Amygdala (tissue), 56 donors: Measurements from ENCODE around the gene LRRC30.
"Not testable (repeated sequence)": the region's sequence is repeated elsewhere in the genome, so short reads cannot be mapped to it uniquely, and the experiment has no call there.

ENCODE experiments used
- DNase-seq, 56 donors: peaks; one replicate each; lab custom pipeline; 2025; lab: John Stamatoyannopoulos, UW

The LRRC30 gene

GRCh38 chr18:7230626-7231349 lies at the start of gene LRRC30:
LRRC30 (plus strand) TSS chr18:7231089; CDS start chr18:7231139, 50 bp downstream.
- no peak for DNase-seq

DNA sequence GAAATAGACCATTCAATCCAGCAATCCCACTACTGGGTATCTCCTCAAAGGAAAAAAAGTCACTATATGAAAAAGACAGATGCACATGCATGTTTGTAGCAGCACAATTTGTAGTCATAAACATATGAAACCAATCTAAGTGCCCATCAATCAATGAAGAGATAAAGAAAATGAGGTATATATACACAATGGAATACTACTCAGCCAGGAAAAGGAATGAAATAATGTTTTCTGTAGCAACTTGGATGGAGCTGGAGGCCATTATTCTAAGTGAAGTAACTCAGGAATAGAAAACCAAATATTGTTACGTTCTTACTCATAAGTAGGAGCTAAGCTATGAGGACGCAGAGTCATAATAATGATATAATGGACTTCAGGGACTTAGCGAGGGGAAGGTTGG lies 45.2 kb upstream of the LRRC30 start:
- no peak for DNase-seq

GRCh38 chr18:7190547-7191156 lies 40.2 kb upstream of the LRRC30 start:
- no peak for DNase-seq

- no peak for DNase-seq
These were observed 39.2 kb upstream of the LRRC30 start for GRCh38 chr18:7191736-7192135.

DNA sequence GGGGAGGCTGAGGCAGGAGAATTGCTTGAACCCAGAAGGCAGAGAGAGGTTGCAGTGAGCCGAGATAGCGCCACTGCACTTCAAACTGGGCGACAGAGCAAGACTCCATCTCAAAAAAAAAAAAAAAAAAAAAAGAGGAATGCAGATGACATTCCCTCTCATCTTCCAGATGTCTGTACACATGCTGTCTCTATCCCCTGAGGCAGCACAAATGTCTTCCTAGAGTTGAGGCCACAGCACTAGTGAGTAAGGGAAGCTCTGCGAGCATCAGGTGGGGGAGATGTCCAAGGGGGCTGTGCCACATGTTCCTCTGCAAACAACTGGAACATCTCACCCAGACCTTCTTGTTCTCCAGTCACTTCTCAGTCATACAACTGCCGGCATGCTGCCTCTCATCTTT lies 35.6 kb upstream of the LRRC30 start:
- DNase-seq: no peak

GRCh38 chr18:7196421-7196820 lies 34.5 kb upstream of the LRRC30 start:
- DNase-seq: no peak

DNA sequence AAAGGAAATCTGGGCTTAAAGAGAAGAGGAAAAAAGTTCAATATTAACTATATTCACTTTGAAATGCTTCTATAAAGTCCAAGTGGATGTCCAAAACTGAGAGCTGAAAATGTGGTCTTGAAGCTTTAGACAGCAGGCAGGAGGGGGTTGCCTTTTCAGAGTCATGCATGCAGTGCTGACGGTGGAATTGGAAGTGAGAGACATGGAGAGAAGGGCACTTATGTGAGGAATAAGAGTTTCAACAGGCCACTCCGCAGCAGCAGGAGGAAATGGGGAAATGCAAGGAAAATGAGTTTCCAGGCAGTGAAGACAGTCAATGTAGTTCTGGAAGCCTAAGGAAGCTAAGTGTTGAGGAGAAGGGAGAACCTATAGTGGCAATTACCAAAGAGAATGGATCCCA lies 33.0 kb upstream of the LRRC30 start:
- DNase-seq: no peak

DNA sequence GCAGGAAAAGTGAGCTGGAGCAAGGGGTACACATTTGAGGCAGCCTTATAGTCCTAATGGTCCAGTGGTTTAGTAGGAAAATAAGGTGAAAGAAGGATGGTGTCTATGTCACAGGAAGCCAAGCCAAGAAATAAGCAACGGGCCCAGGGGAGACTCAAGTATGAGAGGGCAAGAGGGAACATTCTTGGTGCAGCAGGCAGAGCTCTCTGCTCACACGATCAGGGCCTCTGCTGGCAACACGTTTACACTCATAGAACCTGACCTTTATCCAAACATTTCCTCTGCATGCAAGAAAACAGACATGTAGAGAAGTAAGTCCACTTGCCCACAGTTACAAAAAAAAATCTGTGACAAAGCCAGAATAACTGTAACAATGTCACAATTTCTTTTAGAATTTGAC lies 32.6 kb upstream of the LRRC30 start:
- no peak for DNase-seq

GRCh38 chr18:7201096-7201495 lies 29.8 kb upstream of the LRRC30 start:
- no peak for DNase-seq

GRCh38 chr18:7202169-7202568 lies 28.7 kb upstream of the LRRC30 start:
- DNase-seq: no peak

DNA sequence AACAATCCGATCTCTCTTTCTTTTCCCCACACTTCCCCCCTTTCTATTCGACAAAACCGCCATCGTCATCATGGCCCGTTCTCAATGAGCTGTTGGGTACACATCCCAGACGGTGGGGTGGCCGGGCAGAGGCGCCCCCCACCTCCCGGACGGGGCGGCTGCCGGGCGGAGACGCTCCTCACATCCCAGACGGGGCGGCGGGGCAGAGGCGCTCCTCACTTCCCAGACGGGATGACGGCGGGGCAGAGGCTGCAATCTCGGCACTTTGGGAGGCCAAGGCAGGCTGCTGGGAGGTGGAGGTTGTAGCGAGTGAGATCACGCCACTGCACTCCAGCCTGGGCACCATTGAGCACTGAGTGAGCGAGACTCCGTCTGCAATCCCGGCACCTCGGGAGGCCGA lies 27.3 kb upstream of the LRRC30 start:
- DNase-seq: not testable (repeated sequence)

DNA sequence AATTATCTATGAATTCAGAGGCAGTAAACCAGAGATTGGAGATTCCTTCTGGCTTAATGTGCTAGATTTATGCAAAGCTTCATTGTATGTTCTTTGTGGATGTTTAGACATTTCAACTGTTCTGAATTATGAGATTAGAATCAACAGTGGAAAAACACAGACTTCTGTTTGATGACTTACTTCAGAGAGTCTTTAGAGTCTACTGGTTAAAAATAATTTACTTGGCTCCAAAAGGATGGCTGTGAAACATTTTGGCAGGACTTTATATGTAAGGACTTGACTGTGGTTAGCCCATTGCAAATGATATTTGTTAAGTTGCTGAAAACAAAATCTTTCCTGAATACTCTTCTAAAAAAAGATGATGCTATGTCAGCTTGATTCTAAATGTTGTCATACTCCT lies 25.5 kb upstream of the LRRC30 start:
- DNase-seq: no peak

DNA sequence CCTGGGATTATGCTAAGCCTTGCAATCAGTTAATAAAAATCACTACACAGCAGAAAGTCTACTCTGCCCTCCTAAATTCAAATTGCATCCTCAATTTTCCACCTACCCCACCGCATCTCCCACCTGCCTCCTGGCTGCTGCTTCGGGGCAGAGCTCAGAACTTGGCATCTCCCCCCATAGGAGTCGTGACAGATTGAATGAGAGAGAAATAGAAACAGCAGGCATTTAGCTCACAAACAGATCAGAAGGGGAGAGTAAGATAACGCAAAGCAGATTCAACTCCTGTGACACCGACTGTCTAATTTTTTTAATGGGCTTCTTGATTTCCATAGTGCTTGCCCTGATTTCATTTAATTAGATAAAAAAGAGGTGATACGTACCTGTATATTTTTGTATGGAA lies 24.7 kb upstream of the LRRC30 start:
- DNase-seq: no peak

DNA sequence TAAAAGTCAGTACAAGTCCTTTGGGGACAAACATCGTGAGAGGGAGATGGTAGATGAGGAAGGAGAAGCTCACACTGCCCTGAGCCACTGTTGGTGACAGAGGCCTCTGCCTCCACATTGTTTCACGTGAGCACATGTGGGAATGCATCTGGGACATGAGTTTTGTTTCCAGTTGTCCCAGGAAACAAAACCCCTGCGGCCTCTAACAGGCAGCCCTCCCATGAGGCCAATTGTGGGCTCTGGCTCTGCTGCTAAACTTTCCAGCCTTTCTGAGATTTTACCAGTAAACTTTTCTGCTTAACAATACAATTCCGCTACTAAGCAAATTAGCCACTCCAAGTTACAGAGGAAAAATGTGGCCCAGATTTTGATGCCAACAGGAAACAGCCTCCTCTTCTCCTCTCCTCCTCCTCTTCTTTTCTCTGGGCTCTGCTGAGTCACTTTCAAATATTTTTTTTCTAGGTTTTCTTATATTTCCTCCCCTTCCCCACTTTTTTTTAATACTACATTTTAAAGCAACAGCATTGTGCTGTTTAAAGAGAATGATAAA lies 23.4 kb upstream of the LRRC30 start:
- DNase-seq: peak in 3 of 56 donors; percentile 3 to 11 (median 6)

- DNase-seq: peak in 5 of 56 donors; percentile 11 to 19 (median 14)
These were observed 9.3 kb upstream of the LRRC30 start for GRCh38 chr18:7221424-7222155.

DNA sequence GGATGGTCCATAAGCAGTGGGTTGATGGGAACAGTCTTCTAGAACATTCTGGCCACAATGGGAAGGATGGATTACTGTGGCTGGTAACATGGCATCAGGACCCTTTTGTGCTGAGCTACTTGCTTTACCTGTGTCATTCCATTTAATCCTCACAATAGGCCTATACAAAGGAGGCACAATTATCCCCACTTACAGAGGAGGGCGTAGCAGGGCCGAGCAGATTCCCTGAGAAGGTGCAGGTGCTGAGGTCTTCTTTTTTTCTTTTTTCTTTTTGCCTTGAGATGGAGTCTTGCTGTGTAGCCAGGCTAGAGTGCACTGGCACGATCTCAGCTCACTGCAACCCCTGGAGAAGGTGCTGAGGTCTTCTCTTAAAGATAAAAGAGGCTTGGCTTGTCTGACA lies 6.7 kb upstream of the LRRC30 start:
- DNase-seq: no peak

DNA sequence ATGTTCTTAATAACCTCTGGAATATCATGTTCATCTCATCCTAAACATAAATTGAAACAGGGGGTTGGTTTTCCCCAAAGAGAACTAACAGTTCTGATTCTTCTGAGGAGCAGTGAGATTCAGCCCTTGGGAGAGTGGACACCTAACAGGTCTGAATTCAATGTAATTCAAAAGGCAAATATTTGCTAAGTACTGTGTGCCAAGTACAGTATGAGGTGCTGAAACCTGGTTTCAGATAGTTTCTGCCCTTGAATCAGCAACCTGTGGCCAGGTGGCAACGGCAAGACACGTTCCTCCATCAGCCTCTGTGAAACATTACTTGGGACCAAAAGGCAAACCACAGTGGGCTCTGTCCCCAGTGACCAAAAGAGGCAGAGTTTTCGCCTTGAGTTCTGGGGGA lies 1.3 kb downstream of the LRRC30 start:
- DNase-seq: no peak

DNA sequence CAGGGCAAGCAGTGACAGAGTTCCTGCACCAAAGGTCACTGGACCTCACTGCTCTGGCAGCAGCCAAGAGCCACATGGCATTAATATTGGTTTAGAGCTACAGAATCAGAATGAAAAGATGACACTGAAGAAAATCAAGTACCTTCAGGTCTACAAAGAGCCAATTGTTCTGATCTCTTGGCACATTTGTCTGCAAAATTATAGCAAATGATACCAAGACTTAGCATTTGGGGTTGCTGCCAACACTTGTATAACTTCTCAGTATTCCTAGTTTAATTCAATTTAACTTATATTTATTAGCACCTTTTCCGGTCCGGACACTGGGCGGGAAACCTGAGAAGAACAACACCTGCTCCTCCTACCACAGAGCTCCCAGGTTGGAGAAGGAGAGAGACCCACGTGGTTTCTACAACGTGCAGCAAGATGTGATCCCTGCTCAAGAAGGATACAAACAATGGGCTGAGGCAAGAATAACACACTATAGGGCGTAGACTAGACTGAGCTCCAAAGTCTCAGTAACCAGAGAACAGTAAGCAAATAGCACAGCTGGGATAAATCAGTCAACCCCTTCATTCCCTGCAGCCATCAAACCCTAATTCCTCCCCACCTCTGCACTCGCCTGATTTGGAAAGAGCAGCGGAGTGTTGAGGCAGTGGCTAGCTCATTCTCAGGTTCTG lies 2.4 kb downstream of the LRRC30 start:
- no peak for DNase-seq

- DNase-seq: no peak
These were observed 3.2 kb downstream of the LRRC30 start for GRCh38 chr18:7234091-7234490.

DNA sequence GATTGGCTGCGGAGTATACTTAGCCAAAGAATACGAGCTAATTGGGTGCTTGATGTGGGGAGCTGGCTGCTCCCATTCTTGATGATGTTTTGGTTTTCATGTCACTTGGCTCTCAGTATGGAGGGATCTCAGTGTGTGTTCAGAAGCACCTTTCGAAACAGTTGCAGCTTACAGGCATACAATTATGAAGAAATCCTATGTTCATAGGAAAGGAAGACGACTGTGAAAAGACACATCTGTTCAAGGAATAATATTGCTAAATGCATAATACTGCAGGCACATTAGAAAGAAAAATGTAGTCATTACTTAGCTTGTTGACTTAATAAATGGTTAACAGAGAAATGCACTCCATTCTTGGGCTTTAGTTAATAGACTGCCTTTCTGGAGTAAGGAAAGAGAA lies 4.1 kb downstream of the LRRC30 start:
- DNase-seq: no peak

DNA sequence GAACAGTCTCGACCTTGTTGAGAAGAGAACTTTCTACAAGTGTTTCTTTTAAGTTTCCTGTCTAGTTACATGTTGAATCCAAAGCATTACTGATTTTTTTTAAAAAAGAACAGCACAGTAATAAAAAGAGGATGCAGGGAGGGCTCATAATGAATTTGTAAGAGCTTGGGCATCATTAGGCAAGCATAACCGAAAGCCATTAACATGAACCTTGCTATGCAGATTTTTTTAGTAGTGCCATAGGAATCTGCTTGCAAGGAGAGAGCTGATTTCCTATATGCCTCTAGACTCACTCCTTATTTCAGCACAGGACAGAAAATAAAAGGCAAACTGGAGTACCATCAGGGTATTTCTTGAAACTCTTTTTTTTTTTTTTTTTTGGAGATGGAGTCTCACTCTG lies 5.2 kb downstream of the LRRC30 start:
- no peak for DNase-seq
